ENCODE results near the gene OBSL1.

The OBSL1 gene

DNA sequence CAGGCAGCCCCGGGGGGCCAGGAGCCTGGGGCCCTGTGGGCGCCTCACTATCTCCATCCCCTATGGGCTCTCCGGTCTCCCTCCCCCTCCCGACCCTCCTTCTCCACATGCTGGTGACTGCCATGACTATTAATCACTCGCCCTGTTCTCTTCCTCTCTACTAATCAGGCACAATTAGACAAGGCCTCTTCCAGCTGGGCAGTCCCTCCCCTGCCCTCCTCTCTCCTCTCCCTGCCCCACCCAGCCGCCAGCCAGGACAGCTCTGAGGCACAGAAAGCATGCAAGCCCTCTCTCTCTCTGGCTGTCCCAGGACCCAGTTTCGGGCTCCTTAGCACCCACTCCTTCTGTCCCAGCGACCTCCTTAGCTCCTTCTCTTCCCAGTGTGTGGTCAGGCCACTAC, 51.3 kb downstream of the OBSL1 start:
- Histone ChIP-seq H3K27ac (no peak overlapping the region), H3K4me3 (no peak overlapping the region)

DNA sequence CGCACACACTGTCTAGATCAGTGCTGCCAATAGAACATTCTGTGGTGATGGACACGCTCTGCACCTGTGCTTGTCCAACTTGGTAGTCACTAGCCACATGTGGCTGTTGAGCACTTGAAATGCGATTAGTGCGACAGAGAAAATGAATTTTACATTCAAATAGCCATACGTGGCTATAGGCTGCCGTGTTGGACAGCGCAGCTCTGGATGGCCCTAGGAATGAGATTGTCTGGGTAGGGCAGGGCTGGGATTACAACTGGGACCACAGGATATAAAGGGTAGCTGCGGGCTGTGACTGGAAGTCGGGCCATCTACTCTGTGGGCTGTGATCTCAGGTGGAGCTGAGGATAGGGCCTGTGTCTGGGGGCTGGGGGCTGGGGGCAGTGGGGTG, 51.8 kb downstream of the OBSL1 start:
- Histone ChIP-seq H3K4me3 (no peak overlapping the region), H3K27ac (no peak overlapping the region)

DNA sequence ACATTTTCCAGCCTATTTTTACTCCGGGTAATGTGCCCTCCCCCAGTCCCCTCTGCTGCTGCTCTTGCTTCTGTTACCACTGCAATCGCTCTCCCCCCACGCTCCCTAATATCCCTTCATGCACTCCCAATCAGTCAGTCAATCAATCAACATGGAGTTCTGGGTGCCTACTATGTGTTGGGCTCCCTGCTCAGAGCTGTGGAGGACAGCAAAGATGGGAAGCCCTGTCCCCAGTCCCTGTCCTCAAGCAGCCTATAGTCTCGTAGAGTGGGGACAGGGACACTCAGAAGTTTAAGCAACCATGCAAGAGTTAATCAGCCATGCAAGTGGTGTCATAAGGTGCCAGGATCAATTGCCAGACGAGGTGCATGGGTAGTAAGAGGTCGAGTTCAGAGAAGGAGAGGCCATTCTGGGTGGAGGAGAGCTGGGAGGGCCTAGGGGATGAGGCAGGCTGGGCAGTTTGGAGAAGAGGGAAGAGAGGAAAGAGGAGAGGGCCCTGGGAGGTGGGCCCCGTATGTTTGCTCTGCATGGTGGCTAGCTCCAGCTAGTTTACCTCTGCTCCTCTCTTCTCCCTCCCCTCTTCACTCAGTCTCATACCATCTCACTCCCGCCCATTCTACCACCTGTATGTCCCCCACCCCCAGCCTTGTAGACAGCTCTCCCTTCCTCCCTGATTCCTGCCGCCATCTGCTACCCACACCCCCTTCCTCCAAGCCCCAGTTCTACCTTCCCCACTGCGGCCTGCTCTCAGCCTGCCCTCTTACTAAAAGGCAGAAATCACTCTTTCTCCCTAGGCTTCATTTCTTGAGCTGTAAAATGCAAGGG, 53.2 kb downstream of the OBSL1 start:
- H3K27ac ChIP-seq = no peak overlapping the region
- no peak overlapping the region for H3K4me3 ChIP-seq

DNA sequence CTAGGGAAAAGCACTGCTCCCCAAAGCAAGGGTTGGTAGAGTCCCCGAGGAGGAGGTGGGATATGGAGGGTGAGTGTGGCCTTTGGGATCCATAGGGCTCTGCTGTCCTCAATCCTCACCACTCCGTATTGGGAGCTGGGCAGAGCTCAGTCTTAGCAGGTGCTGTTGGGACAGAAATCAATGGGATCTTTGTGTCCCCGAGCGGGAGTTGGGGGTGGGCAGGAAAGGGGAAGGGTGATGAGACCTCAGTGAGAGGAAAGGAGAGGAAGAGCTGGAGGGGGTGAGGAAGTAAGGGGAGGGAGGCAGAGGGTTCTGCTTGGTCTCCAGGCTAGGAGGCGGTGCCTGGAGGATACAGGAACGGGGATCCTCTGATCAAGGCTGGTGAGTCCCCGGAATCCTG, 54.5 kb downstream of the OBSL1 start:
- no peak overlapping the region for H3K27ac ChIP-seq
- H3K4me3 ChIP-seq = no peak overlapping the region

DNA sequence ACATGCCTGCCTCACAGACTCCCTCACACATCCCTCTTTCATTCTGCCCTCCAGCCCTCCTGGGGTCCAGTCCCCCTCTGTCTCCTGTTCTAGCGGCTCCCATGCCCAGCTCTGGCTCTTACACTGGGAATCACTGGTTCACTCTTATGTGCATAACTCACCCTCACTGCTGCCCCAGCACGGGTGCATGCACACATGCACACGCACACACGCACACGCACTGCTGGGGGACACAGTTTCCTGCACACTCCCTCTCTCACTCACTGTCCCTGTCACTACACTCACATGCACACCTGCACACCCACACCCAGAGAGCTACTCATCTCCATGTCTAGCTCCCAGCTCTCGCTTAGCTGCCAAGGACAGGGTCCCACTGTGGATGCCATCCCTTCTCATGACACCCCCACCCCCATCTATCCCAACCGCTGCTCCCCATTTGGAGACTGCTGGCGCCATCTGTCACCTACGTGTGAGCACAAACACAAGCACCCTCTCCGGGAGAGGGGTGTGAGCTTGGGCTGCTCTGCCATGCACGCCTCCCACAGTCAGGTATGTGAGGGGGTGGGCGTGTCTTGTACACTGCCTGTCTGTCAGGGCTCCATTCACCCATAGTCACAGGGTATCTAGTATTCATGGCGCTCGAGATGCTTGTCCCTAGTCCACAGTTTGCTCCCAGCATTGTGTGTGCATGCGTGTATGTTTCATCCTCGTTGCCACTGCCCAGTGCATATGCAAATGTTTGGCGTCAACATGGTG, 55.3 kb downstream of the OBSL1 start:
- H3K27ac ChIP-seq = no peak overlapping the region
- H3K4me3 ChIP-seq = no peak overlapping the region

DNA sequence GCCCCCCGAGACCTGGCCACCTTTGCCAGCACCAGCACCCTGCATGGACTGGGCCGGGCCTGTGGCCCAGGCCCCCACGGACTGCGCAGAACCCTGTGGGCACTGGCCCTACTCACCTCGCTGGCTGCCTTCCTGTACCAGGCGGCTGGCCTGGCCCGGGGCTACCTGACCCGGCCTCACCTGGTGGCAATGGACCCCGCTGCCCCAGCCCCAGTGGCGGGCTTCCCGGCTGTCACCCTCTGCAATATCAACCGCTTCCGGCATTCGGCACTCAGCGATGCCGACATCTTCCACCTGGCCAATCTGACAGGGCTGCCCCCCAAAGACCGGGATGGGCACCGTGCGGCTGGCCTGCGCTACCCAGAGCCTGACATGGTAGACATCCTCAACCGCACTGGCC, 56.5 kb downstream of the OBSL1 start:
- Histone ChIP-seq H3K27ac (no peak overlapping the region), H3K4me3 (no peak overlapping the region)

DNA sequence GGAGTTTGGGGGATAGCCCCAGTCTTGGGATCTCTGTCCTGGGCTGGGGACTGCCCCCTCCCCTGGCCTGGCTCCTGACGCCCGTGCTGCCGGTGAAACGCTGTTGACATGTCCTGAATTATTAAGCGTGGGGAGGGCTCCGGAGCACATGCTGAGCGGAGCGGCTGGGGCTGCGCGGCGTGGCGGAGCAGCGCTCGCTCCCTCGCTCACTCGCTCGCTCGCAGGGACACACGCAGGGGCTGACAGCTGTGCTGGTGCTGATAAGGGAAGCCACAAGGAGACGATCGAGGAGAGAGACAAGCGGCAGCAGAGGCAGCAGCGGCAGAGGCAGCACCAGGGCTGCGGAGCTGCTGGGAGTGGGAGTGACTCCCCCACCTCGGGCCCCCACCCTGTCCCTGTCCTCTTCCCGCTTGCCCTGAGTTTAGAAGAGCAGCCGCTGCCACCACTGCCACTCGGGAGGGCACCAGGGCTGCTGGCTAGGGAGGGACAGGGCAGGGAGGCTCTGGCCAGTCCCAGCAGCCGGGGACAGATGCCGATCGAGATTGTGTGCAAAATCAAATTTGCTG, 57.1 kb downstream of the OBSL1 start, which contains the start of gene ASIC4:
ASIC4 (plus strand) TSS at position 287 of the 566 bp plus-strand sequence; CDS start at position 530, 243 bp downstream.
- no peak within 1 kb of the TSS for H3K4me3 ChIP-seq

DNA sequence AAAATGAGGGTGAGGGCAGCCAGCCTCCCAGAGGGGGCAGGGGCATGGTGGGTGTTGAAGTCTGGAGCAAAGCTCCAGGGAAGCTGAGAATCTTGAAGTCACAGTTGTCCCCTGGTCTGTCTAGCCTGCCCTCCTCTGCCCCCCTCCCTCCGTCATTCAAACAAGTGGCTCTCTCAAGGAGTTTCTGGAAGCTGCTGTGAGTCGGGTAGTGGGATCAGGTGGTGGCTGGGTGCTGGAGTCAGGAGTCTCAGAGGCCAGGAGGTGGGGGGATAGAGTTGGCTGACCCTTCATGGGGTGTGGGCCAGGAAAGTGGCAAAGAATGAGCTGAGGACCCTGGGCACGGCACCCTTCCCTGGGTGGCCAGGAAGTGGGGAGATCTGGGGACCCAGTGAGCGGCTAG, 57.6 kb downstream of the OBSL1 start:
- Histone ChIP-seq H3K27ac (no peak overlapping the region), H3K4me3 (no peak overlapping the region)

More for the DNA sequence above, 57.1 kb downstream of the OBSL1 start, which contains the start of gene ASIC4:
- no peak within 1 kb of the TSS for H3K27ac ChIP-seq

DNA sequence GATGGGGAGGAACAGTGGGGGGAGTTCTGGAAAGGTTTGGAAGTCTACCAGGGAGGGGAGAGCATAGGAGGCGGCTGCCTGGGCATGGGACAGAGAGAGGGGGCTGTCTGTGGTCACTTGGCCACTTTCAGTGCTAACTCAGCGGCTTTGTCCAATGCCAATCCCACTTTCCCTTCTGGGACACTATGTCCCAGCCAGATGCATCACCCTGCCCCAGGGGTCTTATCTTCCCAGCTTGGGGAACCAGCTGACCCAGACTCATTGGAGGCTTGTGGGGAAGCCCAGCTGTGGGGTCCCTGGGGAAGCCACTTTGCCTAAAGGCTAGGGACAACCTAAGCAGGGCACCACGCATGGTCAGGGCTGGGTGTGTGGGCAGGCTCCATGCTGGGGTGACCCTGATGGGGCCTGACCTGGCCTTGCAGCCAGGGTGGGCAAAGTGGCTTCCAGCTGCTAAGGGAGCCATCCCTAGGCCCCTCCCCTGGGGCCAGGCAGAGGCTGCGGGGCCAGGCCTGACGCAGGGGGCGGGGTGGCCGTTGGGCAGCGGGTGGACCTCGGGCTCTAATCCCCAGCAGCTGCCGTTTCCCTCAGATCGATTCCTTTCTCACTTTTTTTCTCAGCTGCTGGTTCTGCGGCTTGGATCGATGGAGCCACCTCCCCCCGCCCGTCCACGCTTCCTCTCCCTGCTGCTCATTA, 58.7 kb downstream of the OBSL1 start:
- H3K4me3 ChIP-seq = no peak overlapping the region
- no peak overlapping the region for H3K27ac ChIP-seq

DNA sequence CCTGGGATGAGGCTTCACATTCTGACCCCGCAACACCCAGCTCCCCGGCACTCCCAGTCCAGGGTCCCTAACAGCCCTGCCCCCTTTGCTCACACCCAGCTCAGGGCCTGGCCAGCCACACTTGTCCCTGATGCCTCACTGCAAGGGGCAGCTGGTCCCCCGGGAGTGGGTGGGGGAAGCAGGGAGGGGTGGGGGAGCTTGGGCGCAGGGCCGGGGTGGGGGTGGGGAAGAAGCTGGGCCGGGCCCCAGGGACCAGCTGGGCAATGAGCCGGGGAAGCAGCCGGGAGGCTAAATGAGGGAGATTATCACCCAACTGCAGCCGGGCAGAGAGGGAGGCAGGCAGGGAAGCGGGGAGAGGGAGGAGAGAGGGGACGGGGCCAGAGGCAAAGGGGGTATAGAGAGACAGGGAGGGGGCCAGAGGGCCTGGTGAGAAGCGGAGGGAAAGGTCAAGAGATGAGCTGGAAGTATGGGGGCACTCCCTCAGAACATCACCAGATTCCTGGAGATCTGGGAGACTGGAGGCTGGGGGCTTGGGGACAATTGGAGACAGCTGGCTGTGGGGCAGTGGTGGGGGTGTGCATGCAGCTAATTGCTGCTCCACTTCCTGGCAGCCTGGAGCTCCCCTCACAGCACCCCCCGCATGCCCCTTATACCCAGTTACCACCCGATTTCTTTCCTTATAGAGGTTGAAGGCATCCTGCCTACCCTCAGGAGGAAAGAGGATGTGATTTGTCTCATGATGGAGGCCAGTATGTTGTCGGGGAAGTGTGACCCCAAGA, 59.6 kb downstream of the OBSL1 start:
- H3K27ac ChIP-seq = no peak overlapping the region
- no peak overlapping the region for H3K4me3 ChIP-seq

DNA sequence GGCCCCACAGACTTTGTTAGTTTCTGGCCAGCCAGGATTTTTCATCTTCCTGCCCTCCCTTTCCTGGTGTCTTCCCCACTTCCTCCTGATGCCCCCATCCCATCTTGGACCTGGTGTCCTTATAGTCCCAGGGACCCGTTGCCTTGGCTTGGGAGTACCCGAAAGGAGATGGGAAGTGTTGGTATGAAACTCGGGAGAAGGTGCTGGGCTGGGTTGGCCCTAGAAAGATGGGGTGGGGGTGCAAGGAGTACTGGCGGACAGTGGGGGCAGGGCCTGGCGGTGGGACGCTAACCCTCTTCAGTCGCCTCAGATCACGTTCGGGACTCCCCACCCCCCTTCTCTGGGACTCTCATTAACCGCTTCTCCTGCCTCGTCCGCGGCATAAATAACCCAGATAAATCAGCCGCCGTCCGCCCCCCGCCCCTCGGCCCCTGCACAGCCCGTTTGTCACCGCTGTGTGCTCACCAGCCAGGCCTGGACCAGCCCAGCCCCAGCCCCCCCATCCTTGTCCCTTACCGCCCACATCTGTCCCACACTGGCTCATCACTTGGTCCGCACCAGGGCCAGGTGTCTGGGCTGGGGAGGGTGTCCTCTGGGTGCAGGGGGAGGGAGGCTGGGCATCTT, 60.7 kb downstream of the OBSL1 start:
- H3K4me3 ChIP-seq = no peak overlapping the region
- H3K27ac ChIP-seq = no peak overlapping the region

DNA sequence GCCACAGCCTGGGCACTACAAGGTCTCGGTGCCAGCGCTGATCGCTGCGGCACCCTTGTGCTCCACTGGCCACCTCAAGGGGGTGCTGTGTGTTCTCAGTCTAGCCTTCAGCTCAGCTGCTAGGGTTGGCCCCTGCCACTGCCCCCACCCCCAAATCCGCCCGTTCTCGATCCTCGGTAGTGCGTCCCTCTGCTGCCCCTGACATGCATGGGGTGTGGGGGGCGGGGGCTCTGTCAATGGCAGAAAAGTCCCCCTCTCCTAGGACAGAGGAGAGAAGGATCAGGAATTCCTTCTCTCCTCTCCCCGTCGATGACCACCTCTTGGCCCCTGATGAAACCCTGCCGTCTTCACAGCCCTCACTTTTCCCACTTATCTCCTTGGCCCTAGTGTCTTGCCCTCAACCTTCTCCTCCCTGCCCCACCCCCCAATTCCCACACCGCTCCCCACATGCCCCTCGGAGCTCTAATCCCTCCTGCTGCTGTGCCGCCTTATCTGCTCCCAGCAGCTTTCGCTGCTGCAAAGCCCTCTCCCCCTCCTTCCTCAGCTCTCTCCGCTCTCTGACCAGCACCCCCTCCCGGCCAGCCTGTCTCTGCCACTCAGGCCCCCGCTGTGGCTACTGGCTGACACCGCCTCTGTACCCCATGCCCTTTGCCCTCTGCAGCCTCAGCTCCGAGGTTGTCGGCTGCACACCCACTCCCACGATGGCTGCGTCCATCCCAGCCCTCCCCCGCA, 61.4 kb downstream of the OBSL1 start:
- no peak overlapping the region for H3K27ac ChIP-seq
- no peak overlapping the region for H3K4me3 ChIP-seq

DNA sequence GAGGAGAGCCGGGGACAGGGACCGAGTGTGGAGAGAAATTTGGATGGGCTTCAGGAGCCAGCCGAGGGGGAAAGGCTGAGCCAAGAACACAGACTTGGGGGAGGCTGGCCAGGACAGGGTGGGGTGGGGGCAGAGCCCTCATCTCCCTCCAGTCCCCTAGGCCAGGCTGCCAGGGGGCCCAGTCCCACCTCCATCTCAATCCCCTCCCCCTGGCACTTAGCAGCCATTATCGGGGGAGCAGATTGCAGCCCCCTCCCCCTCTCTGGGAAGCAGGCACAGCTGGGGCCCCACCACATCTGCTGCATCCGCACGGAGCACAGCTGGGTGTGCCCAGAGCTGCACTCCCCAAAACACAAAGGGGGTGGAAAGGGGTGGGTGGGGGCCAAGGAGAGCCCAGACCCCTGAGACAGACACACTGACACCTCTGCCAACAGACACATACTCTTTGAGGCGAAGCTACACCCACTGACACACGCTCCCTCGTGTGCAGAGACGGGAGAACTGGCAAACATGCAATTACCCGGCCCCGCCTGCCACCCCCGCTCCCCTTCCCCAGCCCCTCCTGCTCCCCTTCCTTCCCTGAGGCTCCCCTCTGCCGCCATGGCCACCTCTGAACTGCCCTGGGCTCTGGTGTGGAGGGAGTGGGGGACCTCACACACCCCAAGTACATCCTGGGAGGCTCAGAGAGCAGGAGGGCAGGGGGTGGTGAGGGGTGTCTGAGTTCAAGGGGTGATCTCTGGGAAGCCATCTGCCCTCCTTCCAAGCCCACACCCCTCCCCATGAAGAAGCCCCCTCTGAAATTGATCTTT, 62.2 kb downstream of the OBSL1 start:
- H3K27ac ChIP-seq = no peak overlapping the region

DNA sequence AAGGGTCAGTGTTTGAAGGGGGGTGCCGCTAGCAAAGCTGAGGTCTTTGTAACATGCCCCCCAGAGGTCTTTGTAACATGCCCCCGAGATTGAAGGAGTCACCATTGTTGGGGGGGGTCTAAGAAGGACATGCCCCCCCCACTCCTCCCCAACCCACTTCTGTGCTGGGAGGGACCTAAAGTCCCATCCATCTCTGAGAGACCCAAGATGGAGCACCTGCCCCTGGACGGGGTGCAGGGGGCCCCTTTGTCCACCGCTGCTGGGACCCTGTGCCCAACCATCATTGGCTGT, 63.0 kb downstream of the OBSL1 start:
- Histone ChIP-seq H3K27ac (no peak overlapping the region), H3K4me3 (no peak overlapping the region)

More for the DNA sequence above, 62.2 kb downstream of the OBSL1 start:
- no peak overlapping the region for H3K4me3 ChIP-seq

DNA sequence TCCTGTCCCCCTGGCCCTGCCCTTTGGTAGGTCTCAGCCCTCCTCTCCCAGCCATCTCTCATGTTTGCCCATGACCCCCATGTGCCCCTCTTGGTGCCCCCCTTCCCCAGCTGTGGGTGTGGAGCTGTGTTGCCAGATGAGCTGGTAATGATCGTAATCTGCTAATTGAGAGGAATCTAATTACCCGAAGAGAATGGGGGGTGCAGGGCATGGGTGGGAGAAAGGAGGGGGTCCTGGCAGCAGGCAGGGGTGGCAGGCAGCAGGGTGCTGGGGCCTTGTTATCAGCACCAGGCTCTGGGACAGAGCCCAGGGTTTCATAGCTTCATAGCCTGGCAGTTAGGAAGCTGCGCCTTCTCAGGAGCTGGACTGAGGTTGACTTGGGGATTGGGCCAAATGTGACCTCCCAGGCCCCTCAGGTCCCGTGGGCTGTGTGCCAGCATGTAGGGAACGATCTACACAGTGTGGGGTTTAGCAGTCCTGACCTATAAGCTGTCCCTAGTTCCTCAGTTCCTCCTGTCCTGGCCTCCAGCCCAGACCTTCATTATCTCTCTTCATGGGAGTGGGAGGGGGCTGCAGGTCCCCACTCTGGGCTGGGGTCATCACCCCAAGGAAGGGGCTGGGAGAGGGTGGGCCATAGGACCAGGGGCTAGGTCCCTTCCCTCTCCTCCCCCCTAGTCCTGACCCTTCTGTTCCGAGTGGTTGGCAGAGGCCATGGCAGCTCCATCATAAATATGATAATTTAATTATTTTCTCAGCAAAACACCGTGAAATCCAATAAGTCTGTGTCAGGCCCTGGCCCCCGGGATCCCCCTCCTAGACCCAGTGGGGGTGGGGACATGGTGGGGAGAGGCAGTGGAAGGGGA, 63.5 kb downstream of the OBSL1 start:
- Histone ChIP-seq H3K4me3 (no peak overlapping the region), H3K27ac (peak overlapping the region in 1 of 21 experiments; percentile 18)

DNA sequence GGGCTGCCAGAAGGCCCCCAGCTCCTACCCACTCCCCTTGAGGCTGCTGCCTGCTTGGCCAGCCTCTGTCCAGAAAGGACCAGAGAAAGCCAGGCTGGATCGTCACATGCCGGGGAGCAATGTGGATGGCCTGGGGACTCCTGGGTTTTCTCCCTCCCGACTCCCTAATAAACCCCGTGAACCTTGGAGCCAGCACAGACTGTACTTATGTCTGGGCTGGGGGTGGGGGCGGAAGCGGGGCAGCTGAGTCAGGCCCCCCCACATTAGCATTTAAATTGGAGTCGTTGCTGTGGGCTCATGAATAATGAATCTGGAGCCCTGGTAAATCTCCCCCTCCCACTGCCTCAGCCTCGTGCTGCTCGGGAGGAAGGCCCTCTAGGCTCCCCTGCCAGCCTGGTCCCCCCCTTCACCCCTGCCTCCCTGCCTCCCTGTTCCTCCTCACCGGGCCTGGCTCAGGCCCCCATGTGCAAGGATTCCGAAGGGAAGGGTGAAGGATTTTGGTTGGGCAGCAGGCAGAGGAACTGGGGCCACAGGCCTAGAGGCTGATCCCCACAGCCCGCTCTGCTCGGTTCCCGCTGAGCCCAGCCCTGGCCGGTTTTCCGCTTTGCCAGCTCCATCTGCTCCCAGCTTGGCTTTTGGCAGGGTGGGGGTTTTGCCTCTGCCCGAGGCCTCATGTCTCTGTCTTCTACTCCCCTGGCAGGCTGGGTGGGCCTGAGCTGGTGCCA, 64.4 kb downstream of the OBSL1 start:
- Histone ChIP-seq H3K4me3 (no peak overlapping the region), H3K27ac (peak overlapping the region in 1 of 21 experiments; percentile 18)
